Gastroesophageal sphincter (tissue), 4 donors: Measurements from ENCODE around the gene TECPR1. TPM values are rescaled to one million over a fixed set of nuclear protein-coding genes. Genes with fewer than 3 reads are reported as not detected.

Experiments
- ATAC-seq: fragments of 150-250 bp; one replicate; pipeline ENCODE4 v1.9.1; 2016; ENCODE audit warnings: mild to moderate bottlenecking, moderate library complexity
- H3K27ac ChIP-seq, 4 donors: fragments of 200-600 bp; sonication (generic) in 3 of 4; 1 replicate in 3 of 4; 2 replicates in 1 of 4; pipeline ENCODE4 v1.5.1; 2016 to 2019
- H3K27me3 ChIP-seq: fragments of 200-600 bp; sonication (generic); one replicate; pipeline ENCODE4 v1.5.1; 2019
- H3K36me3 ChIP-seq, 2 donors: fragments of 200-600 bp; sonication (generic); one replicate each; pipeline ENCODE4 v1.5.1; 2019; ENCODE audit warnings: control low read depth in 1 of 2
- H3K4me1 ChIP-seq, 3 donors: fragments of 200-600 bp; sonication (generic); 1 replicate in 2 of 3; 2 replicates in 1 of 3; pipeline ENCODE4 v1.5.1; 2016 to 2019; ENCODE audit warnings: control low read depth in 2 of 3
- H3K4me3 ChIP-seq, 2 donors: fragments of 200-600 bp; sonication (generic); one replicate each; pipeline ENCODE4 v1.5.1; 2019; ENCODE audit warnings: mild to moderate bottlenecking in 1 of 2, moderate library complexity in 1 of 2
- H3K9me3 ChIP-seq, 3 donors: fragments of 200-600 bp; sonication (generic); one replicate each; pipeline ENCODE4 v1.5.1; 2017 to 2019; ENCODE audit warnings: control low read depth in 2 of 3
- EP300 ChIP-seq: sonication (generic); formaldehyde crosslinking; IDR thresholded peaks from one replicate; pipeline ENCODE4 v1.6.1; 2017; ENCODE audit warnings: antibody characterized with exemption, mild to moderate bottlenecking
- POLR2A ChIP-seq, 2 donors: fragments of 450-650 bp; IDR thresholded peaks; one replicate each; pipeline ENCODE4 v1.6.1; 2017; ENCODE audit warnings: antibody characterized with exemption in 2 of 2, mild to moderate bottlenecking in 2 of 2, moderate library complexity in 1 of 2
- POLR2AphosphoS5 ChIP-seq: sonication (generic); formaldehyde crosslinking; IDR thresholded peaks from one replicate; pipeline ENCODE4 v1.6.1; 2017; ENCODE audit warnings: antibody characterized with exemption
- WGBS, 2 donors: methylation state at CpG; one replicate each; pipeline ENCODE4 v1.1.5; 2018; ENCODE audit warnings: low coverage in 1 of 2; 5-methylcytosine and 5-hydroxymethylcytosine counted together
- total RNA-seq, 4 donors: library from RNA; depleted of rRNA; stranded (reverse); fragments of >200 nt; gene quantifications; one replicate each; pipeline ENCODE4 v1.1.0, GENCODE V29; 2016
- TF ChIP-seq, protein P1 (sequence below), 4 experiments: fragments of 200-600 bp in 2 of 4; fragments of 450-650 bp in 2 of 4; sonication (generic) in 1 of 4; IDR thresholded peaks; one replicate each; pipeline ENCODE4 v1.5.1; 2017 to 2019; ENCODE audit warnings: antibody characterized with exemption in 4 of 4, mild to moderate bottlenecking in 2 of 4, moderate library complexity in 2 of 4

Gene TECPR1
- total RNA-seq, 4 donors from 2014 or later = 18.6 to 22.3 (median 20.4) TPM

DNA sequence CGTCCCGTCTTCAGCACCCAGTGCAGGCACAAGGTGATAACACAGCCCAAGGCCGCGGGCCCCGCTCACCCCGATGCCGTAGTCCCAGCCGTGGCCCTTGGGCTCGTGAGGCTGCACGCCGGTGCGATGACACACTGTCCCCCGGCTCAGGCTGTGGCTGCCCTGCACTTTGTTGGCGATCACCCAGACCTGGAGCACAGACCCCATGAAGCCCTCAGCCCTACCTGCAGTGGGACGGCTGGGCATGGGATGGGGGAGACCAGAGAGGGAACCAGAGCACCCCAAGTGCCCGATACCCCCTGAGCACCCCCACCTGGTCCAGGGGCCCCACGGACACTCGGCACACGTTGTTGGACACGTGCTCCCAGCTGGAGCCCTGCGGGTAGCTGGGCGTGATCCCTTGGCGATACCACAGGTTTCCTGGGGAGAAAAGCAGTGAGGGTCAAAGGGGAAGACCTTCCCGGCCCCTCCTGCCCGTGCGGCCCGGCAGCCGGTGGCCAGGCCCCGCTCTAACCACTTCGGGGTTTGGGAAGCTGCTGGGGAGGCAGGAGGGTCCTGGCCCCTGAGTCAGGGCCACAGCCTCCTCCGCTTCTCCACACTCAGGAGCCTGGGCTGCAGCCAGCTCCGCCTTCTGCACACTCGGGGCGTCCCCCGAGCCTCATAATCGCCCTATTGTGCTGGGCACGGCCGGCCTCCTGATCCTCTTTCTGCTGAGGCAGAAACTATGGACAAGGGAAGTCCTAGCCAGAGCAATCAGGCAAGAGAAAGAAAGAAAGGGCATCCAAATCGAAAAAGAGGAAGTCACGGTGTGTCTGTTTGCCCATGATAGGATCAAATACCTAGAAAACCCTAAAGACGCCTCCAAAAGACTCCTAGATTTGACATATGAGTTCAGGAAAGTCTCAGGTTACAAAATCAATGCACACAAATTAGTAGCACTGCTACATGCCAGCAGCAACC lies 34.1 kb downstream of the TECPR1 start:
- TF ChIP-seq EP300 (no peak), POLR2A (IDR thresholded peaks at IDR 0.05) (no peak), POLR2AphosphoS5 (no peak)
- TF ChIP-seq, protein P1, sequence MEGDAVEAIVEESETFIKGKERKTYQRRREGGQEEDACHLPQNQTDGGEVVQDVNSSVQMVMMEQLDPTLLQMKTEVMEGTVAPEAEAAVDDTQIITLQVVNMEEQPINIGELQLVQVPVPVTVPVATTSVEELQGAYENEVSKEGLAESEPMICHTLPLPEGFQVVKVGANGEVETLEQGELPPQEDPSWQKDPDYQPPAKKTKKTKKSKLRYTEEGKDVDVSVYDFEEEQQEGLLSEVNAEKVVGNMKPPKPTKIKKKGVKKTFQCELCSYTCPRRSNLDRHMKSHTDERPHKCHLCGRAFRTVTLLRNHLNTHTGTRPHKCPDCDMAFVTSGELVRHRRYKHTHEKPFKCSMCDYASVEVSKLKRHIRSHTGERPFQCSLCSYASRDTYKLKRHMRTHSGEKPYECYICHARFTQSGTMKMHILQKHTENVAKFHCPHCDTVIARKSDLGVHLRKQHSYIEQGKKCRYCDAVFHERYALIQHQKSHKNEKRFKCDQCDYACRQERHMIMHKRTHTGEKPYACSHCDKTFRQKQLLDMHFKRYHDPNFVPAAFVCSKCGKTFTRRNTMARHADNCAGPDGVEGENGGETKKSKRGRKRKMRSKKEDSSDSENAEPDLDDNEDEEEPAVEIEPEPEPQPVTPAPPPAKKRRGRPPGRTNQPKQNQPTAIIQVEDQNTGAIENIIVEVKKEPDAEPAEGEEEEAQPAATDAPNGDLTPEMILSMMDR (IDR thresholded peaks at IDR 0.05) = no peak
- no peak overlapping the region for H3K4me3 ChIP-seq
- no peaks in the 10 kb centered on the region for H3K9me3 ChIP-seq
- no peak overlapping the region for H3K27ac ChIP-seq
- peaks cover 0 to 69% of the 10 kb centered on the region in 2 donors for H3K36me3 ChIP-seq
- 80% methylated on average over 1 of the region's 41 CpGs; no CpG with 5 or more reads in 1 of the 2 donors for WGBS, 2 donors
- H3K4me1 ChIP-seq = no peaks in the 10 kb centered on the region
- ATAC-seq = no peak
- no peaks in the 10 kb centered on the region for H3K27me3 ChIP-seq

DNA sequence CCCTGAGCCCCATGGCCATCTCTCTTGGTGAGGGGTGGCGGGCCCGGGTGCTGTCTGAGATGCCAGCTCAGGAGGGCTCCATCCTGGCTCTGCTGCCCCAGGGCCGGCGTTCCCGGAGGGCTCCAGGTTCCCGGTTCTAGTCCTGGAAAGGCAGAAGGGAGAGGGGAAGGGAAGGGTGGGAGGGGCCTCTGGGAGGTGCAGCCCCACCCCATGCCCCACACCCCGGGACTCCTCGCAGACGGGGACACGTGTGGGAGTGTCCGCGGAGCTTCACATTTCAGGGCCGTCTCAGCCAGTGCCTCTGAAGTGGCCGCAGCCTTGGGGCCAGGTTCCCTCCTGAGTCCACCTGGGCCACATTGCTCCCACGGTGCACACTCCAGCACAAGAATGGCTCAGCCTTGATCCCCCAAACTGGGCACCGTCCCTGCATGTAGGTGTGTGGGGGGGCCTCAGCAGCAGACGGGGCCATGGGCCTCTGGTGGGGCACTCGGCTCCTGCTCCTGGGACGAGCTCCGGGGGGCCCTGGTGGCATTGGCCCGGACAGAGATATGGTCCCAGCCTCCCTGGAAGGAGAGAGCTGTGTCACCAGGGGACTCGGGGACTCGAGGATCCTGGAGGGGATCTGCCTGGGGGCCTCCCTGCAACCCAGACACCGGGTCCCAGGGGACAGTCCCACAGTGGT lies 35.0 kb downstream of the TECPR1 start:
- H3K4me1 ChIP-seq = no peaks in the 10 kb centered on the region

DNA sequence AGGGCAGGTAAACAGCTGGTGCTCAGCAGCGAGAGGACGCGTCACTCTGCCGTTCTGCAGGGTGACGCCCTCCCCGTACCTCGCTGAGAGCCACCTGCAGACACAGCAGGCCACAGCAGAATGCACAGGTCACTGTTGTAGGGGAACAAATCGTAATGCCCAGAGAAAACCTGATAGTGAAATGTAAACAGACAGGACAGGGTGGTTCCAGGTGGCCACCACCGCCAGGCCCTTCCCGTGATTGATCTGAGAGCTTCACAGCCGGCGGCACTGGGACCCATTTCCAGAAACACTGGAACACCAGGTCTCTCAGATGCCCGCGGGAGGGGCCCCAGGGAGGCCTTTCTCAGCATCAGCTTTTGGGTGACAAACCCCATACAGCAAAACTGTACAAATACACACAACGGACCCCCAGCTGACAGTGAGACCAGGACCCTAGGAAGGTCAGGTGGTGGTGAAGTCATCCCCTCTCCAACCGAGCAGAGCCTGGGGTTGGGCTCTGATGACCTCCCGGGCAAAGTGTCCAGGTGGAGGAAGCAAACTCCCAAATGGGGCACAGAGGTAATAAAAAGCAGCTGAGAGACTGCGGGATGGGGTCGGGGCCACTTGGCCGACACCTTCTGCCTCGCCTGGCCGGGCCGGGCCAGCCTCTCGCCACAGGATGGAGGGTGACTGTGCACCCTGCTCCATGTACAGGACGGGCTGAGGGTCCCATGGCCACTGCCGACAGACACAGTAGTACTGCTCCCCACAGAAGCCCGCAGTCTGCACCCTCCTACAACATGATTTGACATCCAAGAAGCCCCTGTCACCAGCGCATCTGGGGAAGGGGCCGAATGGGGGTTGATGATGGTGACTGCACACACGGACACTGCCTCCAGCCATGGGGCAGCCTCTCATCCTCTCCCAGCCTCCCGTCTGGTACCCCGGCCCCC lies 36.2 kb downstream of the TECPR1 start:
- H3K4me1 ChIP-seq = peaks cover 0 to 10% (median 0%) of the 10 kb centered on the region in 3 donors
- H3K27me3 ChIP-seq = peaks cover 19% of the 10 kb centered on the region
- no peak for TF ChIP-seq POLR2A (IDR thresholded peaks at IDR 0.05)
- TF ChIP-seq EP300 = no peak
- no peak for TF ChIP-seq POLR2AphosphoS5
- TF ChIP-seq, protein P1 (IDR thresholded peaks at IDR 0.05) = no peak
- H3K36me3 ChIP-seq = peaks cover 0 to 48% of the 10 kb centered on the region in 2 donors
- H3K4me3 ChIP-seq = no peak overlapping the region
- no peaks in the 10 kb centered on the region for H3K9me3 ChIP-seq
- WGBS, 2 donors = 90 to 94% methylated on average over 8 to 17 of the region's 32 CpGs
- no peak overlapping the region for H3K27ac ChIP-seq
- ATAC-seq = no peak

More for the DNA sequence above, 35.0 kb downstream of the TECPR1 start:
- Histone ChIP-seq H3K27ac (no peak overlapping the region), H3K9me3 (no peaks in the 10 kb centered on the region), H3K4me3 (no peak overlapping the region), H3K27me3 (peaks cover 7% of the 10 kb centered on the region), H3K36me3 (peaks cover 0 to 61% of the 10 kb centered on the region in 2 donors)
- WGBS, 2 donors = no CpG with 5 or more reads among the region's 24 CpGs
- no peak for ATAC-seq
- TF ChIP-seq POLR2AphosphoS5 = no peak

DNA sequence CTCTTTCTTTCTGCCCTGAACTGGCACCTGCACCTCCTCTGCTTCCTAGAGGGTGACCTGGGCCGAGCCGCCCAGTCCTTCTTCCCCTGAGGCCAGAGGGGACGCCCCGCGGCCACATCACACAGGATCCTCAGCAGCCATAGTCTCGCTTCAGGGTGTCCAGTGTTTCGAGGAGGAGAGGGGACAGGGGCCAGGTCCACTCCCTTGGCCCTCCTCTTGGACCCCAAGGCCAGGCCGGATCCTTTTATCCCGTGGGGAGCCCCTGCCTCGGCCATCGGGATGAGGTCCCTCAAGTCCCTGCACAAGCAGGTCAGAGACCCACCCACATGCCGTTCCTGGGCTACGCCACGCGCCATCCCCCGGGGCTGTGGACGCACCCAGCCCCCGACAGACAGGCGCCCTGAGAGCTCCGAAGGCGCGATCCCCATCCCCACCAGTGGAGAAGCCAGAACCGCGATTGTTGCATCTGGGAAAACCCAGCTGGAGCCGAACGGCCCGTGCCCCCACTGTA lies 37.2 kb downstream of the TECPR1 start:
- H3K36me3 ChIP-seq = peaks cover 0 to 38% of the 10 kb centered on the region in 2 donors
- ATAC-seq = no peak
- no peak overlapping the region for H3K4me3 ChIP-seq
- TF ChIP-seq, protein P1 (IDR thresholded peaks at IDR 0.05) = no peak
- TF ChIP-seq POLR2A (IDR thresholded peaks at IDR 0.05) (no peak), EP300 (no peak), POLR2AphosphoS5 (no peak)
- 91% methylated on average over 6 of the region's 27 CpGs; no CpG with 5 or more reads in 1 of the 2 donors for WGBS, 2 donors
- H3K27me3 ChIP-seq = peaks cover 24% of the 10 kb centered on the region
- H3K4me1 ChIP-seq = peaks cover 0 to 16% (median 3%) of the 10 kb centered on the region in 3 donors
- no peaks in the 10 kb centered on the region for H3K9me3 ChIP-seq
- H3K27ac ChIP-seq = no peak overlapping the region
